Measurements from ENCODE around the gene TEKT5. TPM values are rescaled to one million over a fixed set of nuclear protein-coding genes. Genes with fewer than 3 reads are reported as not detected.

TEKT5 gene
- total RNA-seq, 1 donor from 2014 or later: not detected

DNA sequence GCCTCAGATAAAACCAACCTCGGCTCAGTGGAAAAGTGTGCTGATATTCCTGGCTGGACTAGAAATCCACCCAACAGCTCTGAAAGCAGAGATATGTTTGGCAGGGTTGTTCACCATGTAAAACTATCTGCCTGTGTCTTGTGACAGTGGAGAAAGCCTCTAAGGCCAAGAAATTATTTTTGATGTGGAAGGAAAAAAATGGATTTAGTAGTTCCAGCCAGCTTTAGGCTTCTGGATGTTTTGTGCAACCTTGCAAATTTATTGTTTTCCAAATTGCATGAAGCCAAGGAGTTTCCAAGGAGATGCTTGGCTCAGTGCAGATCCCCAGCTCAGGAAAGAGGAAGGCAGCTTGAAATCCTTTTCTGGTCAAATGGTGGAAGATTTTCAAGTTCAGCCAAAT is 31.6 kb downstream of the TEKT5 start:
- peaks cover 2 to 3% (median 2%) of the 10 kb centered on the region in 3 donors for H3K4me1 ChIP-seq (ENCODE audit: control insufficient read depth in 3 of 3, insufficient read depth in 3 of 3, low read length in 3 of 3)

DNA sequence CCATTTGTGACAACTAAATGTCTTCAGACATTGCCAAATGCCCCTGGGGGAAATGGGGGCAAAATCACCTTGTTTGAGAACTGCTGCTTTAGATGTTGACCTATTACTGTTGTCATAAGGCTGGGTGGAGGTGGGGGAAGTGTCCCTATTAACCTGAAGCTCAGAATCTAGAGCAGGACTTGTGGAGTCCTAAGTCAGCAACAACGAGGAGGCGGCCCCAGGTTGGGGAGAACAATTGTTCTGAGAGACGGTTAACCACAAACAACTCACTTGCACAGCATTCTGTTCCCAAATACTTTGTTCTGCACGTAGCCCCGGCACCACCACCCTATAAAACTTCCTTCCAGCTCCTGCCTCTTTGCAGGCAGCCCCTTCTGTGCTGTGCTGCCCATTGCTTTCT is 32.5 kb downstream of the TEKT5 start:
- Histone ChIP-seq H3K36me3 (ENCODE audit: control insufficient read depth in 3 of 3, insufficient read depth in 3 of 3, low read length in 3 of 3) (no peaks in the 10 kb centered on the region), H3K9me3 (ENCODE audit: control insufficient read depth in 3 of 3, low read length in 3 of 3) (no peaks in the 10 kb centered on the region), H3K4me3 (ENCODE audit: low read length in 3 of 3) (no peak overlapping the region), H3K27ac (ENCODE audit: low read depth, low read length) (no peak overlapping the region), H3K27me3 (ENCODE audit: control insufficient read depth in 3 of 3, insufficient read depth in 3 of 3, low read length in 3 of 3) (peaks cover 0 to 2% (median 0%) of the 10 kb centered on the region in 3 donors), H3K4me1 (ENCODE audit: control insufficient read depth in 3 of 3, insufficient read depth in 3 of 3, low read length in 3 of 3) (peaks cover 2 to 3% (median 2%) of the 10 kb centered on the region in 3 donors), H3K9ac (ENCODE audit: low read depth in 1 of 3, low read length in 3 of 3) (no peak overlapping the region)

More for the DNA sequence above, 31.6 kb downstream of the TEKT5 start:
- Histone ChIP-seq H3K9ac (ENCODE audit: low read depth in 1 of 3, low read length in 3 of 3) (no peak overlapping the region), H3K4me3 (ENCODE audit: low read length in 3 of 3) (no peak overlapping the region), H3K9me3 (ENCODE audit: control insufficient read depth in 3 of 3, low read length in 3 of 3) (no peaks in the 10 kb centered on the region), H3K27ac (ENCODE audit: low read depth, low read length) (peak overlapping the region; percentile 30), H3K36me3 (ENCODE audit: control insufficient read depth in 3 of 3, insufficient read depth in 3 of 3, low read length in 3 of 3) (no peaks in the 10 kb centered on the region), H3K27me3 (ENCODE audit: control insufficient read depth in 3 of 3, insufficient read depth in 3 of 3, low read length in 3 of 3) (peaks cover 0 to 2% (median 0%) of the 10 kb centered on the region in 3 donors)

DNA sequence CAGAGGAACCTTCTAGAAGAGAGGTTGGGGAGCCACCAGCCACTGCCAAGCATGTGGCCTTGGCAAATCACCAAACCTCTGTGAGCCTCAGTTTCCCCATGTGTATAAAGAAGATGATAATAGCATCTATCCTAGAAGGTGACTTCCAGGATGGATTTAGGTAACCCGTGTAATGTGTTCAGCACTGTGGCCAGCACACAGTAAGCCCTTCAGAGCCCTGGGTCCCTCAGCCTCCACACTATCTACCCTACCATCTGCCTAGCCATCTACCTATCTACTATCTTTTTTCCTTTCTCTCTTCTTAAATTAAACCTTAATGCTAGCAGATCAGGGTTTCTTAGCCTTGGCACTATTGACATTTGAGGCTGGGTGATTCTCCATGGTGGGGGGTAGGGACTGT is 33.0 kb downstream of the TEKT5 start:
- no peak overlapping the region for H3K4me3 ChIP-seq (ENCODE audit: low read length in 3 of 3)
- peaks cover 2 to 3% (median 2%) of the 10 kb centered on the region in 3 donors for H3K4me1 ChIP-seq (ENCODE audit: control insufficient read depth in 3 of 3, insufficient read depth in 3 of 3, low read length in 3 of 3)
- no peaks in the 10 kb centered on the region for H3K36me3 ChIP-seq (ENCODE audit: control insufficient read depth in 3 of 3, insufficient read depth in 3 of 3, low read length in 3 of 3)
- H3K27ac ChIP-seq (ENCODE audit: low read depth, low read length): no peak overlapping the region
- H3K9ac ChIP-seq (ENCODE audit: low read depth in 1 of 3, low read length in 3 of 3): no peak overlapping the region
- H3K27me3 ChIP-seq (ENCODE audit: control insufficient read depth in 3 of 3, insufficient read depth in 3 of 3, low read length in 3 of 3): peaks cover 0 to 2% (median 0%) of the 10 kb centered on the region in 3 donors
- no peaks in the 10 kb centered on the region for H3K9me3 ChIP-seq (ENCODE audit: control insufficient read depth in 3 of 3, low read length in 3 of 3)

DNA sequence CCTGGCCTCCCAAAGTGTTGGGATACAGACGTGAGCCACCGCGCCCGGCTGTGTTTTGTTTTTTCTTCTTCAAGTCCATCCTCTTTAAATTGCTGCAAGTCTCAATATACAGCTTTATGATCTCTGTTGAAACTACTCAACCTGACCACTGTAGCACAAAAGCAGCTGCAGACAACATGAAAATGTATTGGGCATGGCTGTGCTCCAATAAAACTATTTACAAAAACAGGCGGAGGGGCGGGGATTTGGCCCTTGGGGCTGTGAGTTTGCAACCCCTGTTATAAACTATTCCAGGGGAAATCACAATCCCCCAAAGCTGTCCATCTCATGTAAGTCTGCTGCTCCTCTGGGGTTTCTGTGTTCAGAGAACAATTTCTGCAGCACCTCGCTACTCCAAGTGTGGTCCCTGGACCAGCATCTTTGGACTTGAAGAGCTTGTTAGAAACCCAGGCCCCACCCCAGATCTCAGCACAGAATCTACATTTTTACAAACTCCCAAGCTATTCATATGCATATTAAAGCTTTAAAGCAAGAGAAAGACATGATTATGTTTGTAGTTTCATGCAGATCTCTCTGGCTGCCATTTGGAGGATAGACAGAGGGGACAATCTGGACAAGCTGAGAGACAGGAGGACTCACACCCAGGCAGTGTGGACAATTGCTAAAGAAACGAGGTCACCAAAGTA is 33.6 kb downstream of the TEKT5 start:
- no peak overlapping the region for H3K9ac ChIP-seq (ENCODE audit: low read depth in 1 of 3, low read length in 3 of 3)
- no peak overlapping the region for H3K27ac ChIP-seq (ENCODE audit: low read depth, low read length)
- H3K9me3 ChIP-seq (ENCODE audit: control insufficient read depth in 3 of 3, low read length in 3 of 3): no peaks in the 10 kb centered on the region
- H3K4me1 ChIP-seq (ENCODE audit: control insufficient read depth in 3 of 3, insufficient read depth in 3 of 3, low read length in 3 of 3): peaks cover 2 to 3% (median 2%) of the 10 kb centered on the region in 3 donors
- no peak overlapping the region for H3K4me3 ChIP-seq (ENCODE audit: low read length in 3 of 3)
- H3K27me3 ChIP-seq (ENCODE audit: control insufficient read depth in 3 of 3, insufficient read depth in 3 of 3, low read length in 3 of 3): peaks cover 0 to 2% (median 0%) of the 10 kb centered on the region in 3 donors
- no peaks in the 10 kb centered on the region for H3K36me3 ChIP-seq (ENCODE audit: control insufficient read depth in 3 of 3, insufficient read depth in 3 of 3, low read length in 3 of 3)

DNA sequence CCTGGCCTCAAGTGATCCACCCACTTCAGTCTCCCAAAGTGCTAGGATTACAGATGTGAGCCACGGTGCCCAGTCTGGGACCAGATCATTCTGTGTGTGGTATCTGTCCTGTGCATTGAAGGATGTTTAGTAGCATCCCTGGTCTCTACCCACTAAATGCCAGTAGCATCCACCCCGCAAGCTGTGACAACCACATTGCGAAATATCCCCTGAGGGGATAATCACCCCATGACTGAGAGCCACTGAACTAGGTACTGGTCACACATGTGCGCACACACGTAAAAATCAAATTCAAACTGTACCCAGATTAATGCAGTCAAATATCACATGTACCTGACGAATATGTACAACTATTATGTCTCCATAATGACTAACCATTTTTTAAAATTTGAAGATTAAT is 35.8 kb downstream of the TEKT5 start:
- Histone ChIP-seq H3K9ac (ENCODE audit: low read depth in 1 of 3, low read length in 3 of 3) (no peak overlapping the region), H3K27ac (ENCODE audit: low read depth, low read length) (no peak overlapping the region), H3K4me1 (ENCODE audit: control insufficient read depth in 3 of 3, insufficient read depth in 3 of 3, low read length in 3 of 3) (peaks cover 2 to 3% (median 2%) of the 10 kb centered on the region in 3 donors), H3K36me3 (ENCODE audit: control insufficient read depth in 3 of 3, insufficient read depth in 3 of 3, low read length in 3 of 3) (no peaks in the 10 kb centered on the region), H3K9me3 (ENCODE audit: control insufficient read depth in 3 of 3, low read length in 3 of 3) (no peaks in the 10 kb centered on the region), H3K4me3 (ENCODE audit: low read length in 3 of 3) (no peak overlapping the region), H3K27me3 (ENCODE audit: control insufficient read depth in 3 of 3, insufficient read depth in 3 of 3, low read length in 3 of 3) (no peaks in the 10 kb centered on the region)

DNA sequence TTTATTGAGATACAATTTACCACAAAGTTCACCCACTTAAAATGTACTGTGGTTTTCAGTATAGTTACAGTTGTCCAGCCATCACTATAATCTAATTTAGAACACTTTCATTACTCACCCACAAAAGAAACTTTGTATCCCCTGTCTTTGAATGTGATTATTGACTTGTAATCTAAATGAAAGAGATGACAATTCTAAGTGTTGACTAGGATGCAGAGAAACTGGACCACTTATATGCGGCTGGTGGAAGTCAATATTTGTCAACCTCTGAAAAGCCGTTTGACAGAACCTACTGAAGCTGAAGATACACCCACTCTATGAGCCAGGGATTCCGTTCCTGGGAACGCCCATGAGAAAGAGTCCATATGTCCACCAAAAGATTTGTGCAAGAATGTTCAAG is 36.8 kb downstream of the TEKT5 start:
- Histone ChIP-seq H3K4me1 (ENCODE audit: control insufficient read depth in 3 of 3, insufficient read depth in 3 of 3, low read length in 3 of 3) (peaks cover 0 to 1% (median under 1%) of the 10 kb centered on the region in 3 donors), H3K27ac (ENCODE audit: low read depth, low read length) (no peak overlapping the region), H3K9me3 (ENCODE audit: control insufficient read depth in 3 of 3, low read length in 3 of 3) (no peaks in the 10 kb centered on the region), H3K27me3 (ENCODE audit: control insufficient read depth in 3 of 3, insufficient read depth in 3 of 3, low read length in 3 of 3) (peaks cover 0 to 5% (median 0%) of the 10 kb centered on the region in 3 donors), H3K9ac (ENCODE audit: low read depth in 1 of 3, low read length in 3 of 3) (no peak overlapping the region), H3K4me3 (ENCODE audit: low read length in 3 of 3) (no peak overlapping the region), H3K36me3 (ENCODE audit: control insufficient read depth in 3 of 3, insufficient read depth in 3 of 3, low read length in 3 of 3) (no peaks in the 10 kb centered on the region)

DNA sequence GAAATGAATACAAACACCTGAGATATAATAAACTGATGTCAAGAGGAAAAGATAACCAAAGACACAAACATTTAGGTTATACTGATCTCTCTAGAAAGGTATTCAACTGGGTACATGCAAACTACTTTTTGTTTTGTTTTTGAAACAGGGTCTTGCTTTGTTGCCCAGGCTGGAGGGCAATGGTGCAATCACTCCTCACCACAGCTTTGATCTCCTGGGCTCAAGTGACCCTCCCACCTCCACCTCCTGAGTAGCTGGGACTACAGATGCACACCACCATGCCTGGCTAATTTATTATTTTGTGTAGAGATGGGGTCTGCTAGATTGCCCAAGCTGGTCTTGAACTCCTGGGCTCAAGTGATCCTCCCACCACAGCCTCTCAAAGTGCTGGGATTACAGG is 38.1 kb downstream of the TEKT5 start:
- Histone ChIP-seq H3K27ac (ENCODE audit: low read depth, low read length) (no peak overlapping the region), H3K9ac (ENCODE audit: low read depth in 1 of 3, low read length in 3 of 3) (no peak overlapping the region)

DNA sequence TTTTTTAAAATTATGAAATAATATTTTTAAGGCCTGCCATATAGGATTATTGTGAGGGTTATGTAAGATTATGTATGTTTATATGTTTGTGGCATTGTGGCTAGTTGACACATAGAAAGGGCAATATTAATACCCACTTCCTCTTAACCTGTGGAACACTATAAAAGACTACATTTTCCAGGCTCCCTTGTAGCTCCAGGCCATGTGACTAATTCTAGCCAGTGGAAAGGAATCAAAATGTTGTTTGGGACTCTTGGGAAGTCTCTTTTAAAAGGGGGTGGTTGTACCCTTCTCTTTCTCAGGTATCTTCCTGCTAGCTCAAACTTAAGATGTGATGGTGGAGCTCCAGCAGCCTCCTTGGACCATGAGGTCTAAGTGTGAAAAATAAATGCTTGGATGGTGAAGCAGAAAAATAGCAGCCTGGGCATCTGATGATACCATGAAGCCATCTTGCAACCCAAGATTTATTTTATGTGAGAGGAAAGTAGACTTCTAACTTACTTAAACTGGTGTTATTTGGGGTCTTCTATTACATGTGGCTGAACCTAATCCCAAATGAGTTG is 39.2 kb downstream of the TEKT5 start:
- Histone ChIP-seq H3K9ac (ENCODE audit: low read depth in 1 of 3, low read length in 3 of 3) (no peak overlapping the region), H3K9me3 (ENCODE audit: control insufficient read depth in 3 of 3, low read length in 3 of 3) (no peaks in the 10 kb centered on the region), H3K4me3 (ENCODE audit: low read length in 3 of 3) (no peak overlapping the region), H3K27ac (ENCODE audit: low read depth, low read length) (no peak overlapping the region), H3K4me1 (ENCODE audit: control insufficient read depth in 3 of 3, insufficient read depth in 3 of 3, low read length in 3 of 3) (no peaks in the 10 kb centered on the region), H3K36me3 (ENCODE audit: control insufficient read depth in 3 of 3, insufficient read depth in 3 of 3, low read length in 3 of 3) (no peaks in the 10 kb centered on the region), H3K27me3 (ENCODE audit: control insufficient read depth in 3 of 3, insufficient read depth in 3 of 3, low read length in 3 of 3) (peaks cover 0 to 6% (median 0%) of the 10 kb centered on the region in 3 donors)

More for the DNA sequence above, 38.1 kb downstream of the TEKT5 start:
- no peaks in the 10 kb centered on the region for H3K9me3 ChIP-seq (ENCODE audit: control insufficient read depth in 3 of 3, low read length in 3 of 3)
- no peak overlapping the region for H3K4me3 ChIP-seq (ENCODE audit: low read length in 3 of 3)
- no peaks in the 10 kb centered on the region for H3K4me1 ChIP-seq (ENCODE audit: control insufficient read depth in 3 of 3, insufficient read depth in 3 of 3, low read length in 3 of 3)
- peaks cover 0 to 6% (median 0%) of the 10 kb centered on the region in 3 donors for H3K27me3 ChIP-seq (ENCODE audit: control insufficient read depth in 3 of 3, insufficient read depth in 3 of 3, low read length in 3 of 3)
- H3K36me3 ChIP-seq (ENCODE audit: control insufficient read depth in 3 of 3, insufficient read depth in 3 of 3, low read length in 3 of 3): no peaks in the 10 kb centered on the region

DNA sequence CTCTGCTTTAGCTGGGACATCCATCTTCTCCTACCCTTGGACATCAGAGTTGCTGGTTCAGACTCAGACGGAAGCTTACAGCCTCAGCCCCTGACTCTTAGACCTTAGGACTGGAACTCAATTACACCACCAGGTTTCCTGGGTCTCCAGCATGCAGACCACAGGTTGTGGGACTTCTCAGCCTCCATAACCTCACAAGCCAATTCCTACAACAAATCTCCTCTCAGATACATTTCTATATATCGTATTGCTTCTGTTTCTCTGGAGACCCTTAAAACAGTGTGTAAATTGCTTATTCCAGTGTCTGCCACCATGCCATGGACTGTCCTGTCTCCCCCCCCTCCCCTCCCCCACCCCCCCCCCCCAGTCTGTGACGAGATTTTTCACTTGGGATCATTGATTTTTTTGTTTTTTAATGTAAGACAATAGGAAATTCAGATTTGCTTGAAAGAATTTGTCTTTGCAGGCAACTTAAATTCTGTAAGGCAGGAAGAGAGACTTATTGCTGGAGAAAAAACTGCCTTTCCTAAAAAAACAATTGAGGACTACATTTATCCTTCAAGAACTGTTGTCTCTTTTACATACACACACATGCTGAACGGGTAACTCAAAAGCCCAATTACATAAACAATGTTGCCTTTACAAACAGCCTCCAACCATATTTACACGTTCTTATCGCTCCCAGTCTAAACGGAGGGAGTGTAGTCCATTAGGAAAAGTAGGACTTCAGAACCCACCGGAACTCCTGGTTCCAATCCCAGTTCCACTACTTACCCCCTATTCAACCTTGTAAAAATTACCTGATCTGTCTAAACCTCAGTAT is 39.9 kb downstream of the TEKT5 start:
- Histone ChIP-seq H3K4me3 (ENCODE audit: low read length in 3 of 3) (no peak overlapping the region), H3K9ac (ENCODE audit: low read depth in 1 of 3, low read length in 3 of 3) (no peak overlapping the region), H3K27ac (ENCODE audit: low read depth, low read length) (no peak overlapping the region), H3K27me3 (ENCODE audit: control insufficient read depth in 3 of 3, insufficient read depth in 3 of 3, low read length in 3 of 3) (peaks cover 0 to 6% (median 0%) of the 10 kb centered on the region in 3 donors), H3K4me1 (ENCODE audit: control insufficient read depth in 3 of 3, insufficient read depth in 3 of 3, low read length in 3 of 3) (no peaks in the 10 kb centered on the region), H3K9me3 (ENCODE audit: control insufficient read depth in 3 of 3, low read length in 3 of 3) (no peaks in the 10 kb centered on the region), H3K36me3 (ENCODE audit: control insufficient read depth in 3 of 3, insufficient read depth in 3 of 3, low read length in 3 of 3) (no peaks in the 10 kb centered on the region)
